Measurements from ENCODE around the gene SHISA9.

DNA sequence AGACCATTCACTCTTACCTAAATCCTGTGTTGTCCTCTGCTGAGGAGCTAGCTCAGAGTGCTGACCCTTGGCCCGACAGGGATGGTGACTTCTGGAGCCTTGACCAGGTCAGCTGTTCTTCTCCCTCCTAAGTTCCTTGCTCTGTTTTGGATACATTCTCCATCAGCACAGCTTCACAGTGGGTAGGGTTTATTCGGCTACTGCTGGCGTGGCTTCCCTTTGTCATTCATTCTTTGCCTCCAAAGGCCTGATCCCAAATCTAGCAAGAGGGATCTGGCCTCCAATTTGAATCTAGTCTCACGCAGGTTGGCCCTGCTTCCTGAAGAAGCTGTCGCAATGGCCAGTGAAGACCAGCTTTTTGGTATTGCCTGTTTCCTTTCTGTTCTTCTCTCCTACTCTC is 116.6 kb downstream of the SHISA9 start:
- TF ChIP-seq POLR2AphosphoS5 (IDR thresholded peaks at IDR 0.05; ENCODE audit: low read depth) (no peak), GABPA (IDR thresholded peaks at IDR 0.05; ENCODE audit: low read depth) (no peak)
- TF ChIP-seq, protein P1, sequence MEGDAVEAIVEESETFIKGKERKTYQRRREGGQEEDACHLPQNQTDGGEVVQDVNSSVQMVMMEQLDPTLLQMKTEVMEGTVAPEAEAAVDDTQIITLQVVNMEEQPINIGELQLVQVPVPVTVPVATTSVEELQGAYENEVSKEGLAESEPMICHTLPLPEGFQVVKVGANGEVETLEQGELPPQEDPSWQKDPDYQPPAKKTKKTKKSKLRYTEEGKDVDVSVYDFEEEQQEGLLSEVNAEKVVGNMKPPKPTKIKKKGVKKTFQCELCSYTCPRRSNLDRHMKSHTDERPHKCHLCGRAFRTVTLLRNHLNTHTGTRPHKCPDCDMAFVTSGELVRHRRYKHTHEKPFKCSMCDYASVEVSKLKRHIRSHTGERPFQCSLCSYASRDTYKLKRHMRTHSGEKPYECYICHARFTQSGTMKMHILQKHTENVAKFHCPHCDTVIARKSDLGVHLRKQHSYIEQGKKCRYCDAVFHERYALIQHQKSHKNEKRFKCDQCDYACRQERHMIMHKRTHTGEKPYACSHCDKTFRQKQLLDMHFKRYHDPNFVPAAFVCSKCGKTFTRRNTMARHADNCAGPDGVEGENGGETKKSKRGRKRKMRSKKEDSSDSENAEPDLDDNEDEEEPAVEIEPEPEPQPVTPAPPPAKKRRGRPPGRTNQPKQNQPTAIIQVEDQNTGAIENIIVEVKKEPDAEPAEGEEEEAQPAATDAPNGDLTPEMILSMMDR (IDR thresholded peaks at IDR 0.05; ENCODE audit: insufficient read depth, low read length), result no peak
- TF ChIP-seq, protein P2, sequence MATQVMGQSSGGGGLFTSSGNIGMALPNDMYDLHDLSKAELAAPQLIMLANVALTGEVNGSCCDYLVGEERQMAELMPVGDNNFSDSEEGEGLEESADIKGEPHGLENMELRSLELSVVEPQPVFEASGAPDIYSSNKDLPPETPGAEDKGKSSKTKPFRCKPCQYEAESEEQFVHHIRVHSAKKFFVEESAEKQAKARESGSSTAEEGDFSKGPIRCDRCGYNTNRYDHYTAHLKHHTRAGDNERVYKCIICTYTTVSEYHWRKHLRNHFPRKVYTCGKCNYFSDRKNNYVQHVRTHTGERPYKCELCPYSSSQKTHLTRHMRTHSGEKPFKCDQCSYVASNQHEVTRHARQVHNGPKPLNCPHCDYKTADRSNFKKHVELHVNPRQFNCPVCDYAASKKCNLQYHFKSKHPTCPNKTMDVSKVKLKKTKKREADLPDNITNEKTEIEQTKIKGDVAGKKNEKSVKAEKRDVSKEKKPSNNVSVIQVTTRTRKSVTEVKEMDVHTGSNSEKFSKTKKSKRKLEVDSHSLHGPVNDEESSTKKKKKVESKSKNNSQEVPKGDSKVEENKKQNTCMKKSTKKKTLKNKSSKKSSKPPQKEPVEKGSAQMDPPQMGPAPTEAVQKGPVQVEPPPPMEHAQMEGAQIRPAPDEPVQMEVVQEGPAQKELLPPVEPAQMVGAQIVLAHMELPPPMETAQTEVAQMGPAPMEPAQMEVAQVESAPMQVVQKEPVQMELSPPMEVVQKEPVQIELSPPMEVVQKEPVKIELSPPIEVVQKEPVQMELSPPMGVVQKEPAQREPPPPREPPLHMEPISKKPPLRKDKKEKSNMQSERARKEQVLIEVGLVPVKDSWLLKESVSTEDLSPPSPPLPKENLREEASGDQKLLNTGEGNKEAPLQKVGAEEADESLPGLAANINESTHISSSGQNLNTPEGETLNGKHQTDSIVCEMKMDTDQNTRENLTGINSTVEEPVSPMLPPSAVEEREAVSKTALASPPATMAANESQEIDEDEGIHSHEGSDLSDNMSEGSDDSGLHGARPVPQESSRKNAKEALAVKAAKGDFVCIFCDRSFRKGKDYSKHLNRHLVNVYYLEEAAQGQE (IDR thresholded peaks at IDR 0.05; ENCODE audit: insufficient replicate concordance, low read depth), result no peak

All from HL-60 (cell line).